DMS 273 treated with DMSO at 0.1 percent for 48 hours (cell line): ENCODE measurements around the gene EXOC4.

Experiments used
- DNase-seq: peaks from one replicate; lab custom pipeline; 2025; lab: John Stamatoyannopoulos, UW

The EXOC4 gene

DNA sequence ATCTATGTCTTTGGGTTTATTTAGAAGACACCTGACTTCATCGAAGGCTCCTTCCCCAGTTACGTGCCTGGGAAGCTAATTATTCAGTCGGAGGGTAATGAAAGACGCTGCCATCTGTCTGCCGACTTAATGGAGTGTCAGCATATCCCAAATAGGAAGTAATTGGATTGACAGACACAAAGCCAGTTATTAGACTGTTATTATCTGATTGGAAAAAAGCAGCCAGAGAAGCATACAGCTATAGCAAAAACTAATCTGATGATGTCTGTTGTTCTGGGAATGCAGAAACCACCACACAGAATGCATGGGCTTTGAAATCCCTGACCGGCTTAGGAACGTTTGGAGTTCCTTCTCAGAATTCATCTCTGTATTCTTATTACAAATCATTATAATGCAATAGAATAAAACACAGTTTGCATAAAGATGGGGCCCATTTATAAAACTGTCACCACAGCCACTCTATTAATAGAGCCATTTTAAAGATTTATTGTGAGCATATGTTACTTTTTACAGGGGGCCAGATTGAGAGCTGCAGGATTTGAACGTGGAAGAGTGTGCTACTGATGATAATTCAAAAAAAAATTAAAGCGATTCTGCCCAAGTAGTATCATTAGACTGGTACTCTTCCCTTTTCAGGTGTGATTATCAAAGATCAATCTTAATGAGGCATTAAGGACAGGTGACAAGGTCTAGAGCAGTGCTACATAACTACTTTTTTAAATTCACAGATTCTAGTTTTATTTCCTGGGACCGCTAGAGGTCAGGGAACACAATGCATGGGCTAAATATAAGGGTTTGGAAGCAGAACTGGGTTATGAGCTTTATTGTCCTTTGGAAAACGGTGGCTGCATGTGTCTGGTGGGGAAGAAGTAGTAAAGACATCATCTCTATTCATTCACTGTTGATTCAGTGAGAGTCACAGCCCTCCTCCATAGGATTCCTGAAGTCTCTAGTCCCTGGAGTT is 544.2 kb downstream of the EXOC4 start:
- DNase-seq: peak; percentile 61

DNA sequence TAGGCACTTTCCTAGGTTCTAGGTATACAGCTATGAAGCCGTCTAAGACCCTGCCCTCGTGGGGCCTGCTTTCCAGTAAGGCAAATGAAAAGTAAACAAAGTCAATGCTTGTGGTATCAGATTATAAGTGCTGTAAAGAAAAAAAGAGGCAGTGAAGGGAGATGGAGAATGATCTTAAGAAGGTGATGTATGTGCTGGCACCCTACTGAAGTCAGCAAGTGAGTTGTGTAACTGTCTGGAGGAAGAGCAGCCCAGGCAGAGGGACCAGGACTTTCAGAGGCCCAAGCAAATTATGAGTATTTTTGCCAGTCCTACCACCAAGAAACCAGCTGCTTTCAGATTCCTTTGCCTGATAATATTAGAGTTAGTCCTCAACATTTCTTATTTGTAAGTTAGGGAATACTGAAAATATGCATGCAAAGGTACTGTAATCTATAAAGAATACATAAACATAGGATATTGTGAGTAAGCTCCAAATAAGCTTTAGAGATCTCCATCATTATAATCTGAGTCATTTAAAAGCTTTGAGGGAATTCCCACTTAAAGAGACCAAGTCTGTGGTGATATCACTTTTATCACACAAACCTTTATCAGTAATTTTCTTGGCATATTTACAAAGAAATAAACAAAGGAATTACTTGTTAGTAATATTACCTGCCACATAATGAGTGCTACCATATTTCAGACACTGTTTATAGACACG is 545.1 kb downstream of the EXOC4 start:
- DNase-seq: no peak

DNA sequence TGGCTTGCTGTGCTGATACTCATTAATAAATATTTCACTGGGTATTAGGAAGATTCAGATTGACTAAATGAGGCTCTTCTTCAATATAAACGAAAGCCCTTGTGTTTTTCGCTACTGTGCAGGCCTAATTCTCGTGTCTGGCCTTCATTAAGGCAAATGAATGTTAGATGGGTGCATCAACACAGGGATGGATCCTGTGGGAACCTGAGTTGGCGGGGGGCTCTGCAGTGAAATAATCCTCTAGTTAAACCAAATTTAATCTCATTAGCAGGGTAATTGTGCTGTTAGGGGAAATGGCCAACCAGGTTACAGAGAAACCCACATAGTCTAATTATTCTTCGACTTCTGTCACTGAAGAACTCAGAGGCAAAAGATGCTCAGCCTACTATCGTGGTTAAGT is 548.5 kb downstream of the EXOC4 start:
- DNase-seq: no peak

DNA sequence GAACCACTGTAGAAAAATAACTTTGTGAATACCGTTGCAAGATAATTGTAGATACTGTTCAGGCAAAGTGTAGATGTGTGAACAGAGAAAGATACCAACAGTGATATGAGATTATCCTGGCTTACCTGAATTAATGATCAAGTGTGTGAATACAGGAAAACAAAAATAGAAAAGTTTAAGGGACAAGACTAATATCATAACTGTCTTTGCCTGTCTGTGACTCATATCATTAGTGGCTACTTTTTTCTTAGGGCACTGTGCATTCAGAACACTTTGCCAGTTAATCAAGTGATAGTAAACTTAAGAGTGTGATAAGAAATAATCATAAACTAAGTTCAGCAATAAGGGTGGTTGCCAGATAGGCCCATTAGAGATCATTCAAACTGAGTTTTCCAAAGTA is 551.2 kb downstream of the EXOC4 start:
- DNase-seq: no peak

DNA sequence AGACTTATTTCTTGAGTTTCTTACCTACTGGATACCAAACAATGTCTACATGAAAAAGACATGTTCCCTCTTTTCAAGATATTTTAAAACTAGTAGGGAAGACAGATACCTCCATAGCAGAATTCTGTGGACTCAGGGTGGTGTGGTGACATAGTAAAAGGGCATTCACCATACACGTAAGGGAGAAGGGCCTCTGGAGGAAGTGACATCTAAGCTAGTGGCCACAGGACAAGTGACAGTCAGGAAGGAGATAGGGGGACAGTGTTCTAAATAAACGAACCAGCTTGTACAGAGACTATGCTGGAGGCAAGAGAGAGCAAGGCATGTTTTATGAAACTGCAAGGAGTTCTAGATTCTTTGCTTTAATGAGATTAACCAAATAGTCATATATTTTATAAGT is 552.5 kb downstream of the EXOC4 start:
- DNase-seq: no peak

DNA sequence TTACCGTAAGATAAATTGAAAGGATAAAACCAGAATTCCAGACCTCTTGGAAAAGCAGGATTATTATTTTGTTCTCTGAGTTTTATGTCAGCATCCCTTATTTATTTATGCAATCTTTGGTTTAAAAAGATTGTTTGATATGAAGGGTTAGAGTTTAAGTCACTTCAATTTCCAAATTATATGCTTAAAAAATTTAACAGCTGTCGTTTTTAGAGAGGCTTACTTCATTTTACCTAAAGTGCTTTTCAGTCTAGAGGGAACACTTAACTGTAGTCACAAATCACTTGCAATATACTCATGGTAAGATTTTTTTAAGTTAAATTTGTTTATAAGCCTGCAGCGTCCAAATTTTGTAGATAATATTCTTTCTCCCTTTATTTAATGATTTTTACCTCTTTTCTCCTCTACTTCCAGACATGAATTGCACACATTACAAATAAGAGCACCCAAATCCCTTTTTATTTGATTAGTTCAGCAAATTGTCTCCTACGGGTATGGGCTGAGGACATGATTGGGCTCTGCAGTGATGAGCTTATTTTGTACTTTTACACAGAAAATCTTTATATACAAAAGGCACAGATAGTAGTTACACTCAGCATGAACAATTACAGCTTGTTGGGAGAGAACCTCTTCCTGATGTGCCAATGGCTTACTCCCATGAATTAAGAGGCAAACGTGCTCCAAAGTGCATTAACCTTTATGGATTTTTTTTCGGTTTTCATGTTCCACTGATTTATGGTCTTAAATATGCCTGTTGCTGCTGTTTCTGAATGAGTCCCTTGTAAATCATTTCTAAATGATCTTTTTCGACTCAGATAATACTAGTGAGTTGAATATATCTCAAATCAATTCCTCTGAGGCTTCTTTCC is 555.0 kb downstream of the EXOC4 start:
- DNase-seq: no peak

DNA sequence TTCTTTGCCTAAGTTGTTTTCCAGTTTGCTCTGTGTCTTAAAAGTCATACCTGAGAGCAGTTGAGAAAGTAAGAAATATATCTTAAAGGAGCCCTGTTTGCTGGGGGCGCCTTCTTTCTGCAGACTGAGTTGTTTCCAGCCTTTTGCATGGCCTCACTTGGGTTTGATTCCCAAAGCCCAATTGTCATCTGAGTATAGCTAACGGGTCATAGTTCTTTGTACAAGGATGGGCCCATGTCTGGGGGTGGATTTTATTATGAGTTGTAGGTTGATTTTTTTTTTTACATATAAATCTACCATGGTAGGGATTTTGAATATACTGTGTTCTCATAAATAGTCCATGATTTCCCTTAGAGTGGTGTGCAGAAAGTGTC is 555.6 kb downstream of the EXOC4 start:
- no peak for DNase-seq

DNA sequence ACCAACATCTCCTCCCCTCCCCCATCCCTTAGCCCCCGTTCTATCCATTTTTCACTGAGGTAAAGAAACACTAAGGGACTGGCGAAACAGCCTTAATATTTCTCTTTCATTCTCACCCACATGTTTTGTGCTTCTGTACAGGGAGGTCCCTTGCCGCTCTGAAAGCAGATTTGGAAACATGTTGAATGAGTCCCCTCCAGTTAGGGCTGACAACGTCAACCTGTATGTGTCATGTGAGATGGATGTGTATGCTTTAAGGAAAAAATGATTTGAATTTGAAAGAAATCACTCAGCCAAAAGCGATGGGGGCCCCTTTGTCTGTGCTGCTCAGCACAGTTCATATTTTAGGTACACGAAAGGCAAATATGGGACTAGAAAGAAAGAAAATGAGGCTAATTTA is 560.0 kb downstream of the EXOC4 start:
- DNase-seq: no peak

DNA sequence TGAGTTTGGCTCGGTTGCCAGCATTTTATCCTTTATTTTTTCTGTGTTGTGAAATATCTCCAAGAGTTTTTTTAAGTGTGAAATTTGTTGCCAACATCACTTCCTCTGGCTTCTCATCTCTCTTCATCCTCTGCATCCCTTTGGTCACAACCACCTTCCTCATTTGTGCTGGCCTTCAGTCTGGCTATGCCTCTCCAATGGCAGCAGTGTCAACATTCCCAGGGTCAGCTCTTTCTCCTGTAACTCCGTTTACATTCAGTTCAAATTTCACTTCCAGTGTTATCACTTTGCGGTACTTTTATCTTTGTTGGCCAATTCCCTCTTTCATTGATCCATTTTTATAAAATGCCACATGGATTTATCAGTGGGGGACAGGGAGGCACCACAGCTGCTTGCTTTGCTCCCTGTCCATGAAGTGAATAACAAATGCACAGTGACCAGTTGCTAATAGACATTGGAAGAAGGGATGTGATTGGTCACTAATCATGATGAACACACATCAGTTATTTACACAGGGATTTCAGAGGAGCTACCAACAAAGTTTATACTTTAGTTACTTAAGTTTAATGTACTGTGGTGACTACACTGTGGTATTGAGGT is 562.8 kb downstream of the EXOC4 start:
- DNase-seq: no peak

DNA sequence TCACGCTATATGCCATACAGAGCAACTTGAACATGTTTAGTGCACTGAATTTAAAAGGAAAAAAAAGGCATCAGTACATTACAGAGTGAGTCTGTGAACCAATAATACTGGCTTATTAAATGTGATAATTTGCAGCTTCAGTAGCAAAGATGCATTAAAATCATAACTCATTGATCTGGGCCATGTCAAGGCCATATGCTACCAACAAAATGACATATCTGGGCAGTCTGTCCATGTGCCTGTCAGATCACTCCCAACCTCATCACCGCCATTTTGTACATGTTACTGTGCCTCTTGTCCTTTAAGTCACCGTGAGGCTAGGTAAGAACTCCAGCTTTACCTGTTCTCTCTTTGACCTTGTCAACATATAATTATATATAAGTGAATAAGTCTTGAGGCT is 566.8 kb downstream of the EXOC4 start:
- DNase-seq: no peak

DNA sequence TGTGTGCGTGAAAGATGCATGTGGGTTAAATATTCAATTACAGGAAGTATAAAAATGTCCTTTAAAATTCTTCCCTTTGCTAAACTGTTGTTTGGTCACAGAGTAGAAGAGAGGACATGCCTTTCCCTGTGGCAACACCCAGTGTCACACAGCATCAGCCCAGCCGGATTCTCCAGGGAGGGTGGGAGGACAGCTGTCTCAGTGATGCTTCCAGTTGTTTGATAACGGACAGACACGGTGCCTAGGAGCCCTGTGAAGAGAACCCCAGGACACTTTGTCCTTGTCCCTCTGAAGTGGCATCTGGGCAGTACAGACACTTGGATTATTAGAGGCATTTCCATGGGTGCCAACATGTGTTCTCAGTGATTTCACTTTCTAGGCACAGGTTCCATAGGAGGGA is 567.7 kb downstream of the EXOC4 start:
- no peak for DNase-seq

DNA sequence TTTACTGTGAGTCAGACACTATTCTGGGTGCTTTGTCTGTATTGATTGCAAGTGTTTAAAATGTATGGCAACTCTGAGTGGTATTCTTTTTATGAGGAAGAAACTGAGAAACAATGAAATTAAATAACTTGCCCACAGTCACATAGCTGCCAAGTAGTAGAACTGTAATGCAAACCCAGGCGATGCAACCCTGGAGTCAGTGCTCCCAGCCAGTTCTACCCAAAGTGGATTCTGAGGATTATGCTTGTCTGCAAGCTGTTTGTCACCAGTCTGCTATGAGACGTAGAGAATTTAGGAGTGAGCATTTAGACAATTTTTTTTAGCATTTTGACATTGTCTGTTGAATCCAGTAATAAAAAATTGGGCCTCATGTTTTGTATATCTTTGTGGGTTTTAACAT is 568.3 kb downstream of the EXOC4 start:
- DNase-seq: no peak

DNA sequence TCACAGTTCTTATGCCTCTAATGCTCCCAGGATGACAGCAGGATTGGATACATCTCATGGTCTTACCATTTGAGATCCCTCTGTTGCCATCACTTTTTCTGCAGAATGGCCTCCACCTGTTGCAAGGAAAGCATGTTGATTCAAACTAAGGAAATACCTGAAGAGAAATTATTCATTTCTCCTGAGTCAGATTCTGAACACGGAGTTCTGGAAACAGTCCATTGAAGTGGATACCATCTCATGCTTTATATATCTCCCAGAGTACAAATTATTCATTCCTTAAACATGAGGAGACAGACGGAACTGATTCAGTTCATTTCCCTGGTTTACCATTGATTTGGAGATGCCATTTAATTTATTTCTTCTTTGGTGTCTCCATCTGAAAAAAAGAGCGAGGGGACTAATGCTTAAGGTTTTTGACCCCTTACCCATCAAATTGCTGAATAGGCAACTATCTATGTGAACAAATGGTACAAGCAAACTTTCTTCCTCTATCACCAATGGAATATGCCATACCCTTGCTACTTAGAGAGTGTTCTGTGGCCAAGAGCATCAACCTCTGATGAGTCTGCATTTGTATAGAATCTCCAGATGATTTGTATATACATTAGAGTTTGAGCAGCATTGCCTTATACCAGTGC is 569.2 kb downstream of the EXOC4 start:
- DNase-seq: no peak

DNA sequence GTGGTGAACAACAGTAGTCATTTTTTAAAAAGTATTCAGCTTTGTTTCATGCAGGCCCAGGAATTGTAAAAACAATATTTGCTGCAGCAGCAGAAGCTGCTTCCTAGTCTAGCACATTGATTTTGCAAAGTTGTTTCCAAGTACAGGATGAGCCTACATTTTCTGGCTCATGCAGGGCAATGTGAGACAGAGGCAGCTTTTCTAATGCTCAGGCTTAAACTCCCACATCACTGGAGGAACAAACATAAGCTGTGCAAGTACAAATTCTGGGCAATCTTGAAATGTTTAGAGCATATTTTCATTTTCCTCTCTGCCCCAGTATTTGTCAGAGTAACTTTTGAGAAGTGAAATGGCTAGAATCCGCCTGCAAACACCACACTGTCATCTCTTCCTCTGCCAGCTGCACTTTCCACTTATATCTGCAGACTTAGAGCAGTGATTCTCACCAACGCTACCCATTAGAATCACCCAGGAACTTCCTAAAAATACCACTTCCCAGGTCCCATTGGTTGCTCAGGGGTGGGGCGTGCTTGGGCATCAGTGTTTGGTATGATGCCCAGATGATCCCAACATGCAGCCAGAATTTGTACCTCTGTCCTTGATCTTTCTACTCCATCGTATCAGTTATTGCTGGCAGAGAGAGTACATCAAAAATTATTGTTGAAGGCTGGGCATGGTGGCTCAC is 570.1 kb downstream of the EXOC4 start:
- DNase-seq: no peak

DNA sequence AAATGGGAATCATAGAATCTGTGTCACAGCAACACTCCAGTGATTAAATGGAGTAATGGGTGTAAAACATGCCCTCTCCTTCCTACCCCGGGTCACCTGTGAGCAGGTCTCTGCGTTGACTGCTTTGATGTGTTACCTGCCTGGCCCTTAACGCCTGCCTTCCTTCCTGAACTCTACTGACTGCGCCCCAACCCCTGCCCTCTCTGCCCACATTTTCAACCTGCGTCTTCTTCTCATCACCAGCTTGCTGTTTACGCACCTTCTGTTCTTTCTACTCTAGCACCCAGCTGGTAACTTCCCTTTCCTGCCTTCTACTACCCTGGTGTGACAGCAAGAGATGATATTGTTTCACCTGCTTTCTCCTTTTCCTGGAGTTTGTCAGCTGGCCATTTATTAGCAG is 571.3 kb downstream of the EXOC4 start:
- DNase-seq: no peak

DNA sequence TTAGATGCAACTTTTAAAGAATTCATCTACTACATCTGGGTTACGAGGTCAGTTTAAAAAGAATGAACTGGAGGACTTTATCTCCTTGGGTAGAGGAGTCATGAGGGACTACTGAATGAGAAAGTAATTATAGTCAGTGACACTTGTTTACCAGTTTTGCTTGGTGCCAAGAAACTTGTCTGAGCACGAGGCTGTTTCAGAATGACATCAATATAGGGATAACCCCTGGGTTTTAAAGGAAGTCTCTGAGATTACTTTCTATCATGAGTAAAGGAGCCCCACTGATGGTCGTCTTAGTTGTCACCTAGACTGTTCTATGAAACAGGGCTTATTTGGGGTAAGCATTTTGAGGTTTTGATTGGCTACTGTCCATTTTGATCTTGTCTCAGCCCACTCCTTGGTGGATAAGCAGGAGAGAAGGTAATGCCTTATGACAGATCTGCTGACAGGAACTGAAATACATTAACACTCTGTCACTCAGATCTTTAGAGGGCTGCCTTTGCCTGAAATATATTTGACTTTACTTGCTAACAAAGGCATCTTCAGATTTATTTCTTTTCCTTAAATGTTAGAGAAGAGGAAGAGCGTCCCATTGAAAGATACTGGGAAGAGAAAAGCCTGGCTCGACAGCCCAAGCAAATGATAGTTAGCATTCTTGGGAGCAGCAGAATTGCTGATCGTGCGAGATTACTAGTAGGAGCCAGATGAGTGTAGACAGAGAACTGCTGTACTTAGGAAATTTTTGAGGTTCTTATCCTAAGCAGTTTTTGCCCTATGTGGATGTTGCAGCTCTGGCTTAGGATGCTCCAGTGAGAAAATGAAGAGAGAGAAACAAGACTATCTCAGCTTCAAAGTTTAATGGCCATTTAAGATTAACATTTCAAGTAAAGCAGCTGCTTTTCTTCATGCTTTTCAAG is 575.1 kb downstream of the EXOC4 start:
- no peak for DNase-seq

DNA sequence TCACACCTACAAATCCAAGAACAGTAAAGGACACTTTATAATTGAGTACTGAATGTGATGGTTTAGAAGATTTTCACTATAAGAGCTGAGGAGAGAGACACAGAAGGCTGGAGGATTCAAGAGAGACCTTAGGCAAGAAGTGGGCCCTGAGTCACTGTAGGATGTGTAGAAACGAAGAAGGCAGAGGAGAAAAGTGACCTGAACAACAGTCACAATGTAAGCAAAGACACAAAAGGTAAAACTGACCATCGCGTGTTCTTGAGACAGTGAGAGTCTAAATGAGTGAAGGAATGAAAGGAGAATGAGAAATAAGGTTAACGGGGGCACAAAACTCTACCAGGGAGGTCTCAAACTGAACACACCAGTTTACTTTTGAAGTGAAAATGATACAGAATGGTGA is 576.0 kb downstream of the EXOC4 start:
- DNase-seq: no peak

DNA sequence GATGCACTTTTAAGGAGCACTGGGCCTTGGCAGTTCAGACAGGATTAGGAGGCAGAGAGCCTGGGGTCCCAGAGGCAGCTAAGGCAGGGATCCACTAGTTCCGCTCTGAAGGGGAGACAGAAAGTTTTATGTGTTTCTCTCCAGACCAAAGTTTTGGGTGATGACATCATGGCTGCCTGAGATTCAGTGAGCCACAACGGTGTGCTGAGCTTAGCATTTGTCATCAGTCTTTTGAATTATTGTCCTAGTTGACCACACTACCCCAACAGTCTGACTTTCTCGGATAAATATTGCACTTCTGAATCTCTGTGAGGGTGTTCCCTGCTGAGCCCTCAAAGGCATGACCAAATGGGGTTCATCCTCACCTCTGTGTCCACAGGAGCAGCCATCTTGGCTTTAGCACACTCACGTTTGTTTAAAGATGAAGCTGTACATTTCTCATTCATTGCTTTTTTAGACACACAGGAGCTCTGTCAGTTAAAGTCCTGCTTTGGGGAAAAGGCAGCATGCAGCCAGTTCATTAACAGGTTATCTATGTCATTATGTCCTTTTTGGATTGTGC is 576.5 kb downstream of the EXOC4 start:
- DNase-seq: no peak

DNA sequence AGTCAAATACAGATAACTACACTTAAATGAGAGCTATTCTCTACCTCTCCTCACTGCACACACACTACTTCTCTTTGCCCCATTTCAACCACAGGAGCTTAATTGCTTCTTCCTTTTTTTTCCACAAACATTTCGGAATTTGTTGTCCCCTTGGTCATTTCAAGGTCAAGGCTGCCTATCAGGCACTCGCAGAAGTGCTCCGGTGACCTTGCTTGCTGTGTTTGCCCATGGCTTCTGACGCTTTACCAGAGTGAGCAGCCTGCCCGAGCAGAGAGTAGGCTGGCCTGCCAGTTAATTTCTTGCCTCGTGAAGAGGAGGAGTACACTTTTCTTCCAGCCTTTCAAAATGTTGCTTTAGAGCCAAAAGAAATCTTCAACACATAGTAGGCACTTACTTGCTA is 577.2 kb downstream of the EXOC4 start:
- no peak for DNase-seq

DNA sequence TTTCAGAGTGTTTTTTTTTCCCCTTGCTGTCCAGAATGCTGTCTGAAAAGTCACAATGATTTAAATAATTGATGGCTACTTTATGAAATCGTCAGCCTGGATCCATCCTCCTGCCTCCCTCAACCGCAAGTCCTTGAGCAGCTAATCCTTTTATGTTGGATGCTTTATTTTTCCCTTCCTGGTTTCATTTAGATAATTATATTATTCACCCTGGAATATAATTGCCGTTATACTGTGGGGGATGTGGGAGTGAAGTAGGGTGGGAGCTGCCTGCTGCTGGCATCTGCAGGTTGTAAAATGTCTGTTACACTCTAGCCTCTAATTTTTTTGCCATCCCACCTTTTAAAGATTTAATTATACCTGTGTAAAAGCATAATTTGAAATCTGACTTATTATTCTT is 583.8 kb downstream of the EXOC4 start:
- DNase-seq: no peak
